CD4-positive, alpha-beta memory T cell (primary cell): ENCODE results near the gene CNTNAP1. TPM values are rescaled to one million over a fixed set of nuclear protein-coding genes. Genes with fewer than 3 reads are reported as not detected.

Experiments used
- CTCF ChIA-PET: fragments of 350-600 bp; sonication (Branson Sonifier 250); formaldehyde crosslinking; loops from one replicate; lab custom pipeline; 2021; ENCODE audit warnings: inconsistent platforms; ENCODE audit not compliant: partially characterized antibody; lab: Charles Lee
- POLR2A ChIA-PET: fragments of 350-600 bp; sonication (Branson Sonifier 250); formaldehyde crosslinking; loops from one replicate; lab custom pipeline; 2021; ENCODE audit not compliant: partially characterized antibody; lab: Charles Lee
- DNase-seq, 5 donors: peaks; one replicate each; pipeline versions ENCODE4 v3.0.0 to v3.0.0-alpha.2; 2020 to 2022; ENCODE audit warnings: mixed read lengths in 1 of 5
- H3K27ac ChIP-seq: one replicate; pipeline ENCODE4 v1.7.0; 2013; ENCODE audit warnings: low read depth, low read length
- H3K27me3 ChIP-seq: 2 replicates; pipeline ENCODE4 v1.7.0; 2013; ENCODE audit warnings: mild to moderate bottlenecking, low read length, moderate library complexity; ENCODE audit not compliant: insufficient read depth
- H3K36me3 ChIP-seq: 2 replicates; pipeline ENCODE4 v1.7.0; 2013; ENCODE audit warnings: mild to moderate bottlenecking, low read length, moderate library complexity; ENCODE audit not compliant: insufficient read depth
- H3K4me1 ChIP-seq: 2 replicates; pipeline ENCODE4 v1.7.0; 2013; ENCODE audit warnings: mild to moderate bottlenecking, low read length, moderate library complexity; ENCODE audit not compliant: insufficient read depth
- H3K4me3 ChIP-seq, 2 donors: one replicate each; pipeline ENCODE4 v1.7.0; 2013; ENCODE audit warnings: low read length in 2 of 2, mild to moderate bottlenecking in 1 of 2
- H3K9me3 ChIP-seq, 2 donors: one replicate each; pipeline ENCODE4 v1.7.0; 2013; ENCODE audit warnings: low read length in 2 of 2, control low read depth in 1 of 2; ENCODE audit not compliant: control insufficient read depth in 1 of 2
- H3K27ac Mint-ChIP-seq, 7 donors: one replicate each; pipeline ENCODE4 v1.8.0; 2020 to 2021; ENCODE audit warnings: mixed read lengths in 7 of 7, mild to moderate bottlenecking in 6 of 7, inconsistent platforms in 3 of 7, moderate library complexity in 3 of 7
- H3K27me3 Mint-ChIP-seq, 2 donors: one replicate each; pipeline ENCODE4 v1.8.0; 2020 to 2021; ENCODE audit warnings: mixed read lengths in 2 of 2
- H3K36me3 Mint-ChIP-seq, 2 donors: one replicate each; pipeline ENCODE4 v1.8.0; 2020 to 2021; ENCODE audit warnings: mixed read lengths in 2 of 2, inconsistent platforms in 1 of 2, mild to moderate bottlenecking in 1 of 2
- H3K4me1 Mint-ChIP-seq, 4 donors: one replicate each; pipeline ENCODE4 v1.8.0; 2020 to 2021; ENCODE audit warnings: mixed read lengths in 4 of 4, mild to moderate bottlenecking in 1 of 4
- H3K4me3 Mint-ChIP-seq, 8 donors: one replicate each; pipeline ENCODE4 v1.8.0; 2020 to 2021; ENCODE audit warnings: mixed read lengths in 8 of 8, mild to moderate bottlenecking in 7 of 8, moderate library complexity in 6 of 8, inconsistent platforms in 3 of 8
- H3K9me3 Mint-ChIP-seq, 8 donors: one replicate each; pipeline ENCODE4 v1.8.0; 2020 to 2021; ENCODE audit warnings: mixed read lengths in 8 of 8, mild to moderate bottlenecking in 5 of 8, inconsistent platforms in 3 of 8, moderate library complexity in 1 of 8
- intact Hi-C: fragments of 100-400 bp; cut with micrococcal nuclease; formaldehyde crosslinking; loops from one replicate; pipeline ENCODE4 v1.15.1; 2023
- polyA plus RNA-seq, 2 donors: library from polyadenylated mRNA; unstranded; fragments of 300-500 nt; fragmentation: Illumina TruSeq; gene quantifications; one replicate each; pipeline ENCODE4 v1.2.3, GENCODE V29; 2021
- total RNA-seq, 2 experiments: library from RNA; stranded (reverse); gene quantifications; one replicate each; pipeline ENCODE4 v1.2.3, GENCODE V29; 2021

Gene CNTNAP1
- total RNA-seq = 1 to 10 TPM; 2.5 to 3.0 TPM
- 1 to 10 TPM in 1 of 2 donors, not detected in 1; 1.2 TPM for polyA plus RNA-seq

DNA sequence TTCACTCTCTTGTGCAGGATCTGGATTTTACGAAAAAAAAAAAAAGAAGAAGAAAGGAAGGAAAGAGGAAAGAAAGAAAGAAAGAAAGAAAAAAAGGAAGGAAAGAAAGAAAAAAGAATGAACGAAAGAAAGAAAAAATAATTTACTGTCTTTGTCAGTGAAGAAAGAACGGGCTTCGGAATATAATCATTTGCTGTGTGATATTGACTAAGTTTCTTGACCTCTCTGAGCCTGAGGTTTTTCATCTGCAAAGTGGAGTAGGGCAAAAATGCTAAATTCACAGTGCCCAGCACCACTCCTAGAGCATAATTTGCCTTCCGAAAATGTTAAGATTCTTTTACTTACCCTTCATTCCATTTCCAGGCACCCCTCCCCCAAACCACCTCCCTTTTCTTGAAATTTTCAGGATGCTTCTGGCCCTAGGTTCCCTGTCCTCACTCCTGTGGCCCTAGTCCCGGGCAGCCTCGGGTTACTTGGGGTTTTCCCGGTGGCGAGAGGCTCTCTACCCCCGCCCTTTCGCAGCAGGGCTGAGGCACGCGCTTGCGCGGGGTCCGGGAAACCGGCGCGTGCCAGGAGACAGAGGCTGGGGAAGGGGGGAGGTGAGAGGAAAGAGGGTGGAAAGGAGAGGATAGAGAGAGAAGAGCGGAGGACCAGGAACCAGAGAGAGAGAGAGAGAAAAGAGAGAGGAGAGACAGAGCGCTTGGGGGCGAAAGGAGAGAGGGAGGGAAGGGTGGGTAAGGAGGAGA is at the start of gene CNTNAP1:
TSS of gene CNTNAP1 (plus strand) at position 556 of the 746 bp plus-strand sequence. CDS start 299 bp downstream, outside the sequence.
- Histone ChIP-seq H3K4me1 (peaks cover 59% of the 10 kb centered on the region), H3K4me3 (peak within 1 kb of the TSS; percentile 29 to 62), H3K27ac (peak within 1 kb of the TSS; percentile 31), H3K36me3 (no peaks in the 10 kb centered on the region), H3K27me3 (peaks cover 12% of the 10 kb centered on the region), H3K9me3 (no peaks in the 10 kb centered on the region)
- intact Hi-C loops = no loop called here
- peaks cover 0 to 2% (median 0%) of the 10 kb centered on the region in 8 donors for H3K9me3 Mint-ChIP-seq
- H3K4me1 Mint-ChIP-seq = peaks cover 33 to 67% (median 49%) of the 10 kb centered on the region in 4 donors
- H3K27me3 Mint-ChIP-seq = peaks cover 15 to 25% of the 10 kb centered on the region in 2 donors
- DNase-seq = no peak
- ChIA-PET CTCF (interaction anchor here (0.8 to 3.2 kb wide), 2 partner anchors 40 to 104 kb away, joined by 3 to 12 read pairs; partner anchors contain the start of gene PSMC3IP), POLR2A (interaction anchor here (1.0 kb wide), 1 partner anchor 10 kb away, joined by 4 read pairs; no protein-coding TSS in a partner anchor)
- H3K36me3 Mint-ChIP-seq = peaks cover 0 to 6% of the 10 kb centered on the region in 2 donors
- H3K4me3 Mint-ChIP-seq = peak within 1 kb of the TSS; percentile 82 to 89 (median 82)
- peak within 1 kb of the TSS; percentile 8 to 88 (median 81) for H3K27ac Mint-ChIP-seq

- intact Hi-C loops = no loop called here
- Histone ChIP-seq H3K4me3 (no peak overlapping the region), H3K36me3 (no peaks in the 10 kb centered on the region), H3K4me1 (no peaks in the 10 kb centered on the region), H3K9me3 (no peaks in the 10 kb centered on the region), H3K27me3 (no peaks in the 10 kb centered on the region), H3K27ac (no peak overlapping the region)
- no peak for DNase-seq
- Mint-ChIP-seq H3K4me1 (no peaks in the 10 kb centered on the region), H3K27me3 (no peaks in the 10 kb centered on the region), H3K4me3 (no peak overlapping the region), H3K9me3 (no peaks in the 10 kb centered on the region), H3K36me3 (no peaks in the 10 kb centered on the region), H3K27ac (peak overlapping the region in 1 of 7 donors; percentile 65)
- CTCF ChIA-PET = interaction anchor here (0.6 kb wide), 1 partner anchor 299 kb away, joined by 3 read pairs; no protein-coding TSS in a partner anchor
- POLR2A ChIA-PET = no interaction called here
Measured at GRCh38 chr17:42632949-42633444, 49.3 kb upstream of the CNTNAP1 start.

- H3K9me3 ChIP-seq = no peaks in the 10 kb centered on the region
- Mint-ChIP-seq H3K9me3 (no peaks in the 10 kb centered on the region), H3K4me3 (no peak overlapping the region), H3K36me3 (no peaks in the 10 kb centered on the region), H3K27ac (no peak overlapping the region), H3K4me1 (no peaks in the 10 kb centered on the region), H3K27me3 (peaks cover 3 to 5% of the 10 kb centered on the region in 2 donors)
- no peak overlapping the region for H3K27ac ChIP-seq
- no peak for DNase-seq
- ChIA-PET POLR2A (no interaction called here), CTCF (no interaction called here)
- H3K4me3 ChIP-seq = no peak overlapping the region
- no peaks in the 10 kb centered on the region for H3K36me3 ChIP-seq
- intact Hi-C loops = no loop called here
- H3K27me3 ChIP-seq = no peaks in the 10 kb centered on the region
- H3K4me1 ChIP-seq = no peaks in the 10 kb centered on the region
Measured at GRCh38 chr17:42639525-42640113, 42.7 kb upstream of the CNTNAP1 start.

DNA sequence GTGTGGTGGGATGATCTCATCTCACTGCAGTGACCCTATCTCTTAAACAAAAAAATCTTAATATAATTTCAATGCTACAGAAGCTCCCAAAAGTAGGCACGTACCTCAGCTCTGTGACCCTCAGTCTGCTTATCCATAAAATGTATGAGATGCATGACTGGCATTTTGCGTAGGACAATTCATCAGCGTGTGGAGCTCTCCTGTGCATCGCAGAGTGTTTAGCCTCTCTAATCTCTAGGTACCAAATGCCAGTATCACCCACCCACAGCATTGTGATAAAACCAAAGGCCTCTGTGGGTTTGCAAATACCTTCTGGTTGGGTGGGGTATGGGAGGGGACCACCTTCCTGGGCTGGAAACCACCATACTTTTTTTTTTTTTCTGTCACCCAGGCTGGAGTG is 42.2 kb upstream of the CNTNAP1 start:
- H3K4me3 Mint-ChIP-seq = no peak overlapping the region
- no peak for DNase-seq
- Histone ChIP-seq H3K36me3 (no peaks in the 10 kb centered on the region), H3K4me3 (no peak overlapping the region), H3K27me3 (no peaks in the 10 kb centered on the region), H3K4me1 (no peaks in the 10 kb centered on the region), H3K9me3 (no peaks in the 10 kb centered on the region), H3K27ac (no peak overlapping the region)
- ChIA-PET CTCF (no interaction called here), POLR2A (no interaction called here)
- no peak overlapping the region for H3K27ac Mint-ChIP-seq
- H3K4me1 Mint-ChIP-seq = no peaks in the 10 kb centered on the region
- H3K36me3 Mint-ChIP-seq = no peaks in the 10 kb centered on the region
- no peaks in the 10 kb centered on the region for H3K9me3 Mint-ChIP-seq
- intact Hi-C loops = no loop called here
- H3K27me3 Mint-ChIP-seq = peaks cover 3 to 5% of the 10 kb centered on the region in 2 donors

DNA sequence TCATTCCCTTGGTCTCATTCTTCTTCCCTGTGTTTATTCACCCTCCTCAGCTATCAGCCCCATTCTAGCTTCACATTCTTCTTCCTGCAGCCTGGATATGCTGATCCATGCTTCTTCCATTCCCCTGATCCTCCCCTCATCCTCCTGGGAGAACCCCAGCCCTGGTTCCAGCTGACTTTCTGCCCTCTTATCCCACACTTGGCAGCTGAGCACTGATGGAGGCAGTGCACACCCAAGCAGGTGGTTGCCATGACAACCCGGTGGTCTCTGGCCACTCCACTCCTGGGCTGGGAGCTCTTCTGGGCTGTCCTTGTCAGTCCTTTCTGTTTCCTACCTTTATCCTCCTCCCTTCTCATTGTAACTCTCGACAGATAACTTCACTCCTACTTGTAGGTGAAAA is 40.0 kb upstream of the CNTNAP1 start:
- Histone ChIP-seq H3K9me3 (no peaks in the 10 kb centered on the region), H3K4me1 (no peaks in the 10 kb centered on the region), H3K4me3 (no peak overlapping the region), H3K36me3 (no peaks in the 10 kb centered on the region), H3K27ac (no peak overlapping the region), H3K27me3 (no peaks in the 10 kb centered on the region)
- CTCF ChIA-PET = interaction anchor here (1.1 kb wide), 1 partner anchor 37 kb away, joined by 3 read pairs; no protein-coding TSS in a partner anchor
- peaks cover 3 to 5% of the 10 kb centered on the region in 2 donors for H3K27me3 Mint-ChIP-seq
- no peak overlapping the region for H3K4me3 Mint-ChIP-seq
- no peak for DNase-seq
- H3K36me3 Mint-ChIP-seq = no peaks in the 10 kb centered on the region
- no peak overlapping the region for H3K27ac Mint-ChIP-seq
- no peaks in the 10 kb centered on the region for H3K9me3 Mint-ChIP-seq
- POLR2A ChIA-PET = no interaction called here
- intact Hi-C loops = no loop called here
- no peaks in the 10 kb centered on the region for H3K4me1 Mint-ChIP-seq

DNA sequence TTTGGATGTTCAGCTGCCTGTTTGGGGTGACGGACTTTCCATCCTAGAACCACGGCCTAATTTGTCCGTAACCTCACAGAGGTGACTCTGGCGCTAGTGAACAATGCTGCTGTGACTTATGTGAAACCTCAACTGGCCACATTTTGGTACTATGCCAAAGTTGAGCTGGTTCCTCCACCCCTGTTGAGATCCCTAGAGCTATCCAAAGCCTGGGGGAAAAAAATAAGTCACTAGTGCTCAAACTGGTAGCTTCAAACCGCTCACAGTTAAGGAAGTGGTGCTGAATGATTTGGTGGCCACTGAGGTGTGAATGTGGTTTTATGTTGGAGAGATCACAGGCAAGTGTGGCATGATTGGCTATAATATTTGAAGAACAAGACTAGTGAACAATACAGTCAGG is 34.6 kb upstream of the CNTNAP1 start:
- Histone ChIP-seq H3K27me3 (no peaks in the 10 kb centered on the region), H3K4me1 (no peaks in the 10 kb centered on the region), H3K9me3 (no peaks in the 10 kb centered on the region), H3K27ac (no peak overlapping the region), H3K36me3 (no peaks in the 10 kb centered on the region), H3K4me3 (no peak overlapping the region)
- Mint-ChIP-seq H3K27ac (no peak overlapping the region), H3K4me3 (no peak overlapping the region), H3K27me3 (peaks cover 2 to 3% of the 10 kb centered on the region in 2 donors), H3K36me3 (no peaks in the 10 kb centered on the region), H3K9me3 (no peaks in the 10 kb centered on the region), H3K4me1 (peaks cover 0 to 2% (median under 1%) of the 10 kb centered on the region in 4 donors)
- no peak for DNase-seq
- CTCF ChIA-PET = no interaction called here
- intact Hi-C loops = no loop called here
- POLR2A ChIA-PET = no interaction called here

DNA sequence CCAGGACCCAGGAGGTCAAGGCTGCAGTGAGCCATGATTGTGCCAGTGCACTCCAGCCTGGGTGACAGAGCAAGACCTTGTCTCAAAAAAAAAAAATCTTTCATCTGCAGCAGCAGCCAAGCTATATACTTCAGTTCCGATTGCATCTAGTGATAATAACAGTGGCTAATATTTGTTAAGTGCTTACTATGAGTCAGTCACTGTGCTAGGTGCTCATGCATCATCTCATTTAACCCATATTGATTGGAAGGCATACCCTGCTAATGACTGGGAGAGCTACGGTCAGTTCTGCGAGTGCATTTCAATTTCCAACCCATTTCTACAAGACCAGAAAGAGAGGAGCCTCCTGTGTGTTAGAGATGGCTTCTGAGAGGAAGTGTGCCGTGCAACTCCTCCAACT is 30.9 kb upstream of the CNTNAP1 start:
- Mint-ChIP-seq H3K27ac (no peak overlapping the region), H3K36me3 (no peaks in the 10 kb centered on the region), H3K4me3 (no peak overlapping the region), H3K4me1 (peaks cover 4 to 8% (median 5%) of the 10 kb centered on the region in 4 donors), H3K27me3 (peaks cover 6 to 10% of the 10 kb centered on the region in 2 donors), H3K9me3 (no peaks in the 10 kb centered on the region)
- no peaks in the 10 kb centered on the region for H3K4me1 ChIP-seq
- ChIA-PET CTCF (no interaction called here), POLR2A (no interaction called here)
- no peak for DNase-seq
- intact Hi-C loops = no loop called here
- H3K27ac ChIP-seq = no peak overlapping the region
- H3K27me3 ChIP-seq = peaks cover 3% of the 10 kb centered on the region
- H3K4me3 ChIP-seq = no peak overlapping the region
- no peaks in the 10 kb centered on the region for H3K9me3 ChIP-seq
- no peaks in the 10 kb centered on the region for H3K36me3 ChIP-seq
